Jurkat, Clone E6-1 (cell line): ENCODE measurements around the gene ATG2B.
"Not testable (repeated sequence)": the region's sequence is repeated elsewhere in the genome, so short reads cannot be mapped to it uniquely, and the experiment has no call there.

Source experiments
- DNase-seq: peaks from one replicate; pipeline ENCODE4 v3.0.0-alpha.2; 2011; ENCODE audit warnings: low read depth, low spot score
- H3K4me3 ChIP-seq: 2 replicates; pipeline ENCODE4 v1.5.1; 2011; ENCODE audit warnings: mild to moderate bottlenecking, low read length, control low read depth, moderate library complexity

The ATG2B gene

GRCh38 chr14:96261053-96261452, 102.1 kb downstream of the ATG2B start:
- DNase-seq, result no peak
- no peak overlapping the region for H3K4me3 ChIP-seq

- no peak for DNase-seq
- H3K4me3 ChIP-seq, result no peak overlapping the region
These were observed 102.8 kb downstream of the ATG2B start for GRCh38 chr14:96260341-96260821.

- no peak for DNase-seq
- no peak overlapping the region for H3K4me3 ChIP-seq
These were observed 105.2 kb downstream of the ATG2B start for GRCh38 chr14:96257900-96258299.

- no peak overlapping the region for H3K4me3 ChIP-seq
These were observed 106.1 kb downstream of the ATG2B start for GRCh38 chr14:96257056-96257455.

GRCh38 chr14:96256407-96256806, 106.7 kb downstream of the ATG2B start:
- no peak for DNase-seq
- H3K4me3 ChIP-seq, result no peak overlapping the region

More at GRCh38 chr14:96257056-96257455, 106.1 kb downstream of the ATG2B start:
- no peak for DNase-seq

GRCh38 chr14:96255501-96256366, 107.4 kb downstream of the ATG2B start, which contains the start of gene BDKRB1:
TSS of gene BDKRB1 (plus strand) at chr14:96256210. CDS start at chr14:96263683, 7,473 bp downstream.
- H3K4me3 ChIP-seq, result no peak within 1 kb of the TSS
- DNase-seq, result no peak

- H3K4me3 ChIP-seq, result no peak overlapping the region
- DNase-seq, result no peak
These were observed 108.5 kb downstream of the ATG2B start for GRCh38 chr14:96254687-96255086.

- DNase-seq, result no peak
- H3K4me3 ChIP-seq, result no peak overlapping the region
These were observed 110.1 kb downstream of the ATG2B start for GRCh38 chr14:96252999-96253539.

- no peak for DNase-seq
- no peak overlapping the region for H3K4me3 ChIP-seq
These were observed 110.7 kb downstream of the ATG2B start for GRCh38 chr14:96252323-96252998.

- no peak overlapping the region for H3K4me3 ChIP-seq
- DNase-seq, result no peak
These were observed 111.4 kb downstream of the ATG2B start for GRCh38 chr14:96251656-96252155.

- no peak for DNase-seq
These were observed 112.7 kb downstream of the ATG2B start for GRCh38 chr14:96250485-96250884.

GRCh38 chr14:96249029-96249428, 114.1 kb downstream of the ATG2B start:
- no peak overlapping the region for H3K4me3 ChIP-seq
- DNase-seq, result no peak

More at GRCh38 chr14:96250485-96250884, 112.7 kb downstream of the ATG2B start:
- H3K4me3 ChIP-seq, result no peak overlapping the region

GRCh38 chr14:96247031-96247430, 116.1 kb downstream of the ATG2B start:
- no peak for DNase-seq
- H3K4me3 ChIP-seq, result no peak overlapping the region

- no peak for DNase-seq
- H3K4me3 ChIP-seq, result no peak overlapping the region
These were observed 116.6 kb downstream of the ATG2B start for GRCh38 chr14:96246539-96246847.

- H3K4me3 ChIP-seq, result no peak overlapping the region
- DNase-seq, result no peak
These were observed 117.2 kb downstream of the ATG2B start for GRCh38 chr14:96245710-96246538.

GRCh38 chr14:96245074-96245473, 118.1 kb downstream of the ATG2B start:
- not testable (repeated sequence) for H3K4me3 ChIP-seq, DNase-seq

GRCh38 chr14:96243785-96244184, 119.4 kb downstream of the ATG2B start:
- no peak overlapping the region for H3K4me3 ChIP-seq
- DNase-seq, result no peak

GRCh38 chr14:96242126-96242525, 121.0 kb downstream of the ATG2B start:
- H3K4me3 ChIP-seq, result no peak overlapping the region
- no peak for DNase-seq

- no peak overlapping the region for H3K4me3 ChIP-seq
These were observed 122.5 kb downstream of the ATG2B start for GRCh38 chr14:96240641-96241040.

More at GRCh38 chr14:96240641-96241040, 122.5 kb downstream of the ATG2B start:
- no peak for DNase-seq
